ENCODE measurements around the gene CFAP251. TPM values are rescaled to one million over a fixed set of nuclear protein-coding genes. Genes with fewer than 3 reads are reported as not detected.

Gene CFAP251
- total RNA-seq, 1 experiment from 2014 or later, result 0.81 TPM

DNA sequence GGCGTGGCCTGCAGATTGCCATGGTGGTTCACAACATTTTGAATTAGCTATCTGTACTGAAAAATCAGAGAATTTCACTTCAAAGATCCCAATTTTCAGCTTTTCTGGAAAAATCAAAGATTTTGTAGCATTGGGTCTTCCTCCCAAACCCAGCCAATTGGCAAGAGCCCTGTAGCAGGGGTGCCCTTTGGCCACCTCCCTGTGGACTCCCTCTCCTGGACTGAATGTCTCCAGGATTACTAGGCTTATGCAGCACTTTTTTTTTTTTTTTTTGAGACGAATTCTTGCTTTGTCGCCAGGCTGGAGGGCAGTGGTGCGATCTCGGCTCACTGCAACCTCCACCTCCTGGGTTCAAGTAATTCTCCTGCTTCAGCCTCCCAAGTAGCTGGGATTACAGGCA, 20.1 kb upstream of the CFAP251 start:
- Mint-ChIP-seq H3K27me3 (ENCODE audit: low read depth) (no peaks in the 10 kb centered on the region), H3K36me3 (ENCODE audit: insufficient read depth in 1 of 3, low read depth in 3 of 3) (peaks cover 18 to 65% (median 44%) of the 10 kb centered on the region in 3 experiments; a peak in 6 of 7 replicates), H3K4me3 (no peak overlapping the region), H3K4me1 (peaks cover 12% of the 10 kb centered on the region in 2 experiments), H3K27ac (no peak overlapping the region), H3K9me3 (no peaks in the 10 kb centered on the region)
- no peak overlapping the region for H3K18ac ChIP-seq (ENCODE audit: insufficient read length, low read depth, low read length)
- no peaks in the 10 kb centered on the region for H4K20me1 ChIP-seq (ENCODE audit: control insufficient read depth, insufficient read depth, insufficient read length)
- H2BK12ac ChIP-seq (ENCODE audit: insufficient read length, low read depth, low read length), result no peak overlapping the region
- no CpG with 5 or more reads among the region's 5 CpGs for WGBS (ENCODE audit: extremely low coverage, insufficient read length, low lambda C conversion rate)
- no peak overlapping the region for H3K4ac ChIP-seq (ENCODE audit: low read depth, low read length)
- H3K9me3 ChIP-seq (ENCODE audit: control insufficient read depth, low read depth, low read length), result no peaks in the 10 kb centered on the region
- no peak overlapping the region for H2BK20ac ChIP-seq (ENCODE audit: low read depth, low read length, poor library complexity, severe bottlenecking)
- no peaks in the 10 kb centered on the region for H3K79me1 ChIP-seq (ENCODE audit: insufficient read depth, low read depth, low read length, poor library complexity, severe bottlenecking)
- no peak overlapping the region for H4K91ac ChIP-seq (ENCODE audit: insufficient read length, low read depth, low read length)
- no peak for DNase-seq
- H3K9ac ChIP-seq (ENCODE audit: extremely low read depth, insufficient read length, low read length), result no peak overlapping the region
- no peak overlapping the region for H2BK5ac ChIP-seq (ENCODE audit: insufficient read length, low read length)
- H3K27me3 ChIP-seq (ENCODE audit: insufficient read depth, low read length), result no peaks in the 10 kb centered on the region
- H3K56ac ChIP-seq (ENCODE audit: insufficient read length, low read depth, low read length), result no peak overlapping the region
- H3T11ph ChIP-seq (ENCODE audit: low read length), result no peak overlapping the region
- no peak overlapping the region for H2AFZ ChIP-seq (ENCODE audit: low read length)
- H2BK15ac ChIP-seq (ENCODE audit: low read depth, low read length), result no peak overlapping the region
- H3K23ac ChIP-seq (ENCODE audit: insufficient read length, low read depth, low read length), result no peak overlapping the region
- no peak overlapping the region for H4K5ac ChIP-seq (ENCODE audit: insufficient read length, low read depth, low read length)
- TF ChIP-seq, protein P1, sequence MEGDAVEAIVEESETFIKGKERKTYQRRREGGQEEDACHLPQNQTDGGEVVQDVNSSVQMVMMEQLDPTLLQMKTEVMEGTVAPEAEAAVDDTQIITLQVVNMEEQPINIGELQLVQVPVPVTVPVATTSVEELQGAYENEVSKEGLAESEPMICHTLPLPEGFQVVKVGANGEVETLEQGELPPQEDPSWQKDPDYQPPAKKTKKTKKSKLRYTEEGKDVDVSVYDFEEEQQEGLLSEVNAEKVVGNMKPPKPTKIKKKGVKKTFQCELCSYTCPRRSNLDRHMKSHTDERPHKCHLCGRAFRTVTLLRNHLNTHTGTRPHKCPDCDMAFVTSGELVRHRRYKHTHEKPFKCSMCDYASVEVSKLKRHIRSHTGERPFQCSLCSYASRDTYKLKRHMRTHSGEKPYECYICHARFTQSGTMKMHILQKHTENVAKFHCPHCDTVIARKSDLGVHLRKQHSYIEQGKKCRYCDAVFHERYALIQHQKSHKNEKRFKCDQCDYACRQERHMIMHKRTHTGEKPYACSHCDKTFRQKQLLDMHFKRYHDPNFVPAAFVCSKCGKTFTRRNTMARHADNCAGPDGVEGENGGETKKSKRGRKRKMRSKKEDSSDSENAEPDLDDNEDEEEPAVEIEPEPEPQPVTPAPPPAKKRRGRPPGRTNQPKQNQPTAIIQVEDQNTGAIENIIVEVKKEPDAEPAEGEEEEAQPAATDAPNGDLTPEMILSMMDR (conservative IDR thresholded peaks at IDR 0.05), result no peak
- no peak overlapping the region for H2AK5ac ChIP-seq (ENCODE audit: insufficient read length, low read length)
- H2BK120ac ChIP-seq (ENCODE audit: low read depth, low read length, poor library complexity, severe bottlenecking), result no peak overlapping the region
- no peak overlapping the region for H3K14ac ChIP-seq (ENCODE audit: insufficient read depth, low read length)
- no peaks in the 10 kb centered on the region for H3K4me1 ChIP-seq (ENCODE audit: insufficient read depth, low read length)
- H3K4me2 ChIP-seq (ENCODE audit: insufficient read depth, insufficient read length, low read length), result no peak overlapping the region
- no peak overlapping the region for H4K8ac ChIP-seq (replicated peaks; ENCODE audit: insufficient read length, low read depth, low read length)
- H3K23me2 ChIP-seq (ENCODE audit: insufficient read length, low read depth, low read length, poor library complexity, severe bottlenecking), result no peaks in the 10 kb centered on the region
- H3K27ac ChIP-seq (ENCODE audit: insufficient read length, low read depth, low read length), result no peak overlapping the region
- no peaks in the 10 kb centered on the region for H3K79me2 ChIP-seq (ENCODE audit: insufficient read depth, low read length)

All from H9 (cell line).